EH (cell line): ENCODE data around the gene UVRAG.
A peak's percentile ranks its signal among the peaks of the same experiment; 100 is the strongest.

Experiments
- DNase-seq: peaks from one replicate; pipeline ENCODE4 v3.0.0-alpha.2; 2015; ENCODE audit warnings: low read depth

The UVRAG gene

GRCh38 chr11:75809991-75810390, 5.0 kb upstream of the UVRAG start:
- DNase-seq: no peak

- no peak for DNase-seq
Measured at GRCh38 chr11:75810637-75811390, 4.2 kb upstream of the UVRAG start.

GRCh38 chr11:75811485-75811884, 3.5 kb upstream of the UVRAG start:
- no peak for DNase-seq

DNA sequence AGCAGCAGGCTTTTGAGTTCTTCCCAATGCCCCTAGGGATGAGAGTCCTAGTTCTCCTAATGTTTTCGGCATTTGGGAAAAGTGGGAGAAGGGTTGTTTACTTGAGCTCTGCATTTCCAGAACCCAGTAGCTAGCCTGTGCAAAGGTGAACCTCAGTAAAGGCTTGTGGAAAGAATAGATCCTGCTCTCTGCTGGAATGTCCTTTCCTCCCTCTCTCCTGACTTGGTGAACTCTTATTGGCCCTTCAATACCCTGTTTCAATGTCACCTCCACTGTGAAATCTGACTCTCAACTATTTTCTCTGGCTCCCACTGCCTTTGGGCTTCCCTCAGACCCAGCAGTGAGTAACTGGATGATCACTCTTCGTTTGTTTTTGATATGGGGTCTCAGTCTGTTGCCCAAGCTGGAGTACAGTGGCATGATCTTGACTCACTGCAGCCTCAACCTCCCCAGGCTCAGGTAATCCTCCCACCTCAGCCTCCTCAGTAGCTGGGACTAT, 2.4 kb upstream of the UVRAG start:
- DNase-seq: no peak

- no peak for DNase-seq
Measured at GRCh38 chr11:75813124-75813523, 1.9 kb upstream of the UVRAG start.

- DNase-seq: peak; percentile 61
Measured at GRCh38 chr11:75813622-75814039, 1.4 kb upstream of the UVRAG start.

- DNase-seq: no peak
Measured at GRCh38 chr11:75814363-75814676, 690 bp upstream of the UVRAG start.

GRCh38 chr11:75815345-75816168, 547 bp downstream of the UVRAG start:
- DNase-seq: peak; percentile 48

- no peak for DNase-seq
Measured at GRCh38 chr11:75816561-75817239, 1.7 kb downstream of the UVRAG start.

DNA sequence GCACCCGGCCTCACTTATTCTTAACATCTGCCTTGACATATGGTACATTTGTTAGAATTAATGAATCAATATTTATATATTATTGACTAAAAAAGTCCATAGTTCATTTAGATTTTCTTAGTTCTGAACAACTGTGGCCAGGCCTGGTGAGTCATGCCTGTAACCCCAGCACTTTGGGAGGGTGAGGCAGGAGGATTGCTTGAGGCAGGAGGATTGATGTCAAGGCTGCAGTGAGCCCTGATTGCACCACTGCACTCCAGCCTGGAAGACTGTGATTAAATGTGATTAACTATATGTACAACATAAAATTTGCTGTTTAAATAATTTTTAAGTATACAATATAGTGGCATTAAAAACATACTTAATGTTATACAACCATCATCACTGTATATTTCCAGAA, 5.6 kb downstream of the UVRAG start:
- DNase-seq: peak; percentile 65

- no peak for DNase-seq
Measured at GRCh38 chr11:75821202-75821601, 6.2 kb downstream of the UVRAG start.

DNA sequence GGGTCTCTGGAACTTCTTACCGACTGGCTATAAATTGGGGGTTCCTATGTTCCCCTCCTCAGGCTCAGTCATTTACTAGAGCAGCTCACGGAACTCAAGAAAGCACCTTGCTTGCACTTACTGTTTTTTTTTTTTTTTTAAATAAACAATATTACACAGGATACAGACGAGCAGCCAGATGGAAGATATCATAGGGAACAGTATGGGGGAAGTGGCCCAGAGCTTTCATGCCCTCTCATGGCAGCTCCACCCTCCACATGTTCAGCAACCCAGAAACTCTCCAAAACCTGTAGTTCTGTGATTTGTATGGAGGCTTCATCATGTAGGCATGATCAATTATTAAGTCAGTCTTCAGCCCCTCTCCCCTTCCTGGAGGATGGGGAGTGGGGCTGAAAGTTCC, 7.5 kb downstream of the UVRAG start:
- no peak for DNase-seq

DNA sequence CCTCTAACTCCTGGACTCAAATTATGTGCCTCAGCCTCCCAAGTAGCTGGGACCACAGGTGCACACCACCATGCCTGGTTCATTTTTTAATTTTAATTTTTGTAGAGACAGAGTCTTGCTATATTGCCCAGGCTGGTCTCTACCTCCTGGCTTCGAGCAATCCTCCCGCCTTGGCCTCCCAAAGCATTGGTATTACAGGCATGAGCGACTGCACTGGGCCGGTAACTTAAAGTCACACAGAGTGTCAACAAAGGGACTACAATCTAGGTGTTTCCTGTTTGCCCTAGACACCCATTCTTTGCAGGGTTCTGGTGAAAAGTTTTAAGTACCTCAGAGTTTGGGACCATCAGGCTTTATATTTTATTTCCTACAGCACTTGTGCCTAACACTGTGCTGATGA, 8.4 kb downstream of the UVRAG start:
- no peak for DNase-seq

GRCh38 chr11:75823946-75824345, 8.9 kb downstream of the UVRAG start:
- DNase-seq: no peak

GRCh38 chr11:75826461-75827230, 11.6 kb downstream of the UVRAG start:
- peak; percentile 73 for DNase-seq

GRCh38 chr11:75827562-75827961, 12.6 kb downstream of the UVRAG start:
- peak; percentile 19 for DNase-seq

DNA sequence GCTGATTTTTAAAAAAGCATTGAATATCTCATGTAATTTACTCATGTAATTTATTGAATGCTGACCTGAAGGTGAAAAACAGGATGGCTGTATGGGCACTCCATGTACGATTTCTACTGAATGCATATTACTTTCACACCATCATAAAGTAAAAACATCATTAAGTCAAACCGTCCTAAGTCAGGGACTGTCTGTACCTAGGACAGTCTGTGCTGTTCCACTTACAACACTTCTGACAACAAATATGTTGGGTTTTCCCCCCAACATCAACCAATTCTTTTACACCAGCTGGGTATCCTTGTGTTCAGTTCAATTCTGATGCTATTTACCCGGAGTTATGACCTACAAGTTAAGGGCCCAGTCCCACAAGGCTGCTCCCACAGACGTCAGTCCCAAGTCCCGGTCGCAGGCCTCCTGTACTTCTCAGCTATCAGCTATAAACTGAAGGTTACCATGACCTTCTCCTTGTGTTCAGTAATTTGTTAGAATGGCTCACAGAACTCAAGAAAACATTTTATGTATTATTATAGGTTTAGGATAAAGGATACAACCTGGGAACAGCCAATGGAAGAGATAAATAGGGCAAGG, 17.0 kb downstream of the UVRAG start:
- DNase-seq: no peak

DNA sequence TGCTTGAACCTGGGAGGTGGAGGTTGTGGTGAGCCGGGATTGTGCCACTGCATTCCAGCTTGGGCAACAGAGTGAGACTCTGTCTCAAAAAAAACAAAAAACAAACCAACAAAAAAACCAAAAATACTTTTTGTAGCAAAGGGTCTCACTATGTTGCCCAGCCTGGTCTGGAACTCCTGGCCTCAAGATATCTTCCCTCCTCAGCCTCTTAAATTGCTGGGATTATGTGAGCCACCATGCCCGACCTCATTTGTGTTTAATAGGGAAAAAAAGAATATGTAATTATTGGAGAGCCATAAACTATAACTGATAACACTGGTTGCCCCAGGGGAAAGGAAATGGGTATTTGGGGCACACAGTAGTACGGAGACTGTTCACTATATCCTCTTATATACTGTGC, 19.7 kb downstream of the UVRAG start:
- DNase-seq: no peak

- no peak for DNase-seq
Measured at GRCh38 chr11:75836417-75836816, 21.4 kb downstream of the UVRAG start.

DNA sequence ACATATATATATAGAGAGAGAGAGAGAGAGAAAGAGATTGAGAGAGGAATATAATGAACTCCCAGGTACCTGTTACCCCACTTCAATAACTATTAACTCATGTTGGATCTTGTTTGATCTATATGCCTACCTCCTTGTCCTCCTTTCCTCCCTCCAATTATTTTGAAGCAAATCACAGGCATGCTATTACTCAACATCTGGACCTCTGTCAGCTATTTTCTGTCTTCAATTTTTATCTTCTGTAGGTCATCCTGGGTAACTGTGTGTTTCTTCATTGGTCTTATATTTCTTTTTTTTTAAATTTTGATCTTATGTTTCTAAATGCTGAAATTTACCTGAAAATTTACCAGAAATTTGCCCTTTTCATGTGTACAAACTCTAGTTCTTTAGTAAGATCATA, 24.8 kb downstream of the UVRAG start:
- no peak for DNase-seq

GRCh38 chr11:75840522-75840921, 25.5 kb downstream of the UVRAG start:
- no peak for DNase-seq

GRCh38 chr11:75841739-75842138, 26.7 kb downstream of the UVRAG start:
- DNase-seq: no peak
